SK-N-SH (cell line): Measurements from ENCODE around the gene VEGFB. TPM values are rescaled to one million over a fixed set of nuclear protein-coding genes. Genes with fewer than 3 reads are reported as not detected.

Source experiments
- CTCF ChIA-PET: fragments of 300-600, 350-600 bp; formaldehyde crosslinking; extraction: SDS; loops from one replicate; lab custom pipeline; 2021; lab: Yijun Ruan, JAX
- POLR2A ChIA-PET: fragments of 350-600 bp; sonication (Branson Sonifier 250); formaldehyde crosslinking; extraction: SDS; loops from one replicate; lab custom pipeline; 2020; ENCODE audit warnings: antibody characterized with exemption, inconsistent platforms; lab: Yijun Ruan, JAX
- DNase-seq: peaks from one replicate; pipeline ENCODE4 v3.0.0; 2012
- H2AFZ ChIP-seq: fragments of 200-600 bp; sonication (generic); 2 replicates; pipeline ENCODE4 v1.8.1; 2016; ENCODE audit warnings: antibody characterized with exemption, mild to moderate bottlenecking, low read depth
- H3F3A ChIP-seq: fragments of 200-600 bp; sonication (generic); replicated peaks from 2 replicates; pipeline ENCODE3; 2016; ENCODE audit warnings: antibody characterized with exemption, mild to moderate bottlenecking; ENCODE audit not compliant: insufficient read depth
- H3K27ac ChIP-seq, 2 experiments: fragments of 200-500 bp in 1 of 2; fragments of 200-600 bp in 1 of 2; sonication (Bioruptor generic) in 1 of 2; sonication (generic), shearing (Covaris generic) in 1 of 2; 2 replicates each; pipeline versions ENCODE4 v1.5.1 to v1.6.1; 2014 to 2016; ENCODE audit warnings: low read depth in 2 of 2, inconsistent platforms in 1 of 2, low read length in 1 of 2, mild to moderate bottlenecking in 1 of 2, mixed read lengths in 1 of 2
- H3K27me3 ChIP-seq: fragments of 200-600 bp; sonication (generic), shearing (Covaris generic); 2 replicates; pipeline ENCODE4 v1.6.1; 2016; ENCODE audit warnings: mixed run types; ENCODE audit not compliant: insufficient read depth
- H3K36me3 ChIP-seq, 2 experiments: fragments of 200-500 bp in 1 of 2; fragments of 200-600 bp in 1 of 2; sonication (Bioruptor generic) in 1 of 2; sonication (generic) in 1 of 2; replicated peaks in 1 of 2; 2 replicates each; pipeline versions ENCODE3 to v1.5.1; 2014 to 2016; ENCODE audit warnings: low read length in 1 of 2, mild to moderate bottlenecking in 1 of 2; ENCODE audit not compliant: insufficient read depth in 2 of 2, control insufficient read depth in 1 of 2
- H3K4me1 ChIP-seq, 2 experiments: fragments of 200-500 bp in 1 of 2; fragments of 200-600 bp in 1 of 2; sonication (Bioruptor generic) in 1 of 2; sonication (generic), shearing (Covaris generic) in 1 of 2; 2 replicates each; pipeline versions ENCODE4 v1.5.1 to v1.6.1; 2014 to 2016; ENCODE audit warnings: low read depth in 1 of 2, low read length in 1 of 2, mixed run types in 1 of 2; ENCODE audit not compliant: insufficient read depth in 2 of 2, control insufficient read depth in 1 of 2
- H3K4me2 ChIP-seq: fragments of 200-600 bp; sonication (generic), shearing (Covaris generic); 2 replicates; pipeline ENCODE4 v1.6.1; 2017; ENCODE audit warnings: mixed run types
- H3K4me3 ChIP-seq, 2 experiments: fragments of 200-500 bp in 1 of 2; fragments of 200-600 bp in 1 of 2; sonication (Bioruptor generic) in 1 of 2; sonication (generic), shearing (Covaris generic) in 1 of 2; 2 replicates each; pipeline versions ENCODE4 v1.5.1 to v1.8.1; 2014 to 2016; ENCODE audit warnings: low read depth in 2 of 2, inconsistent platforms in 1 of 2, low read length in 1 of 2, mild to moderate bottlenecking in 1 of 2, mixed read lengths in 1 of 2, moderate library complexity in 1 of 2
- H3K79me2 ChIP-seq: fragments of 200-600 bp; sonication (generic); 2 replicates; pipeline ENCODE4 v1.8.1; 2017; ENCODE audit warnings: mild to moderate bottlenecking; ENCODE audit not compliant: insufficient read depth
- H3K9ac ChIP-seq: fragments of 200-600 bp; sonication (generic); 2 replicates; pipeline ENCODE4 v1.6.1; 2017; ENCODE audit warnings: mixed run types
- H3K9me2 ChIP-seq: fragments of 200-600 bp; sonication (generic); 2 replicates; pipeline ENCODE4 v1.6.1; 2017; ENCODE audit warnings: mixed run types
- H3K9me3 ChIP-seq: fragments of 200-600 bp; sonication (generic); 2 replicates; pipeline ENCODE4 v1.6.1; 2017; ENCODE audit warnings: mixed run types, mild to moderate bottlenecking, moderate library complexity
- H4K20me1 ChIP-seq: fragments of 200-600 bp; sonication (generic); 2 replicates; pipeline ENCODE4 v1.6.1; 2017; ENCODE audit warnings: mild to moderate bottlenecking, mixed run types; ENCODE audit not compliant: insufficient read depth
- FOXJ3 ChIP-seq: sonication (generic); formaldehyde crosslinking; IDR thresholded peaks from 2 replicates; pipeline ENCODE4 v1.5.1; 2020; ENCODE audit warnings: mild to moderate bottlenecking, missing genetic modification reagents
- GATA2 ChIP-seq: sonication (generic); formaldehyde crosslinking; IDR thresholded peaks from 2 replicates; pipeline ENCODE4 v1.5.0; 2020; ENCODE audit warnings: mild to moderate bottlenecking, missing genetic modification reagents
- POLR2AphosphoS5 ChIP-seq: IDR thresholded peaks from 2 replicates; pipeline ENCODE4 v1.6.1; 2012; ENCODE audit warnings: low read depth, low read length
- RAD21 ChIP-seq: IDR thresholded peaks from 2 replicates; pipeline ENCODE4 v1.6.1; 2012; ENCODE audit warnings: mild to moderate bottlenecking, low read length
- RCOR1 ChIP-seq: fragments of 150-350 bp; IDR thresholded peaks from 2 replicates; pipeline ENCODE4 v1.6.1; 2017; ENCODE audit warnings: antibody characterized with exemption, low read length
- REST ChIP-seq: IDR thresholded peaks from 2 replicates; pipeline ENCODE4 v1.6.1; 2012; ENCODE audit warnings: mild to moderate bottlenecking, low read depth, low read length, moderate library complexity
- RFX5 ChIP-seq: IDR thresholded peaks from 2 replicates; pipeline ENCODE4 v1.6.1; 2012; ENCODE audit warnings: mild to moderate bottlenecking, improper control_type of control experiment, low read length
- SIN3A ChIP-seq: IDR thresholded peaks from 2 replicates; pipeline ENCODE4 v1.6.1; 2012; ENCODE audit warnings: low read depth, mild to moderate bottlenecking, low read length, moderate library complexity, borderline replicate concordance
- TAF1 ChIP-seq: IDR thresholded peaks from 2 replicates; pipeline ENCODE4 v1.6.1; 2012; ENCODE audit warnings: low read depth, mild to moderate bottlenecking, low read length, moderate library complexity, borderline replicate concordance
- YY1 ChIP-seq: IDR thresholded peaks from 2 replicates; pipeline ENCODE4 v1.4.0; 2012; ENCODE audit warnings: low read depth, mild to moderate bottlenecking
- WGBS: methylation state at CpG from one replicate; pipeline ENCODE4 v1.1.6; 2017; ENCODE audit warnings: low lambda C conversion rate; 5-methylcytosine and 5-hydroxymethylcytosine counted together
- polyA plus RNA-seq, 3 experiments: library from polyadenylated mRNA; depleted of rRNA; stranded (reverse); fragments of >200 nt; gene quantifications; 2 replicates each; pipeline ENCODE4 v1.2.3, GENCODE V29; 2012
- TF ChIP-seq, protein P1 (sequence below): IDR thresholded peaks from 2 replicates; pipeline ENCODE4 v1.4.0; 2012; ENCODE audit warnings: low read depth
- TF ChIP-seq, protein P2 (sequence below): IDR thresholded peaks from 2 replicates; pipeline ENCODE4; 2012
- TF ChIP-seq, protein P3 (sequence below): IDR thresholded peaks from 2 replicates; pipeline ENCODE4 v1.4.0; 2012; ENCODE audit warnings: low read depth, borderline replicate concordance

VEGFB gene
- polyA plus RNA-seq, 1 of the 3 experiments (the other 2 are of a cell fraction) = 29.9 TPM

DNA sequence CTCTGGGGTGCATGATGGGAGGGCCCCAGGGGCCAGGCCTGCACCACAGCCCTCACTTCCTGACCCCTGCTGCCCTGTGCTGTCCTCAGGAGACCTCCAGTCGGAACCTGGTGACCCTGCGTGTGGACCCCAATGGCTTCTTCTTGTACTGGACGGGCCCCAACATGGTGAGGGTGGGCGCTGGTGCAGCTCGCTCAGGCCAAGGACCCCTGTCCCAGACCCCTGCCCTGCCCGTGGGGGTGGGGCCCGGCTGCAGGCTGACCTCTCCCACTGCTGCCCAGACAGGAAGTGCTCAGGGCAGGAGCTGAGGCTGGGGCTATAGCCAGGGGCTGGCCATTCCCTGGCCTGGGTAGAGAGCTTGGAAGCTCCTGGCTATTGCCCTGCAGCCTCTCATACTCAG, 19.9 kb downstream of the VEGFB start:
- Histone ChIP-seq H3K9me3 (no peaks in the 10 kb centered on the region), H3K4me1 (peaks cover 10 to 25% of the 10 kb centered on the region in 2 experiments; a peak in 2 of 4 replicates), H3K4me3 (no peak overlapping the region), H3K27ac (no peak overlapping the region), H4K20me1 (peaks cover 14% of the 10 kb centered on the region), H2AFZ (no peak overlapping the region), H3K4me2 (no peak overlapping the region), H3K79me2 (peaks cover 30% of the 10 kb centered on the region), H3K27me3 (no peaks in the 10 kb centered on the region), H3K36me3 (peaks cover 10 to 32% of the 10 kb centered on the region in 2 experiments), H3F3A (peaks cover 3% of the 10 kb centered on the region), H3K9me2 (no peaks in the 10 kb centered on the region), H3K9ac (no peak overlapping the region)
- POLR2A ChIA-PET = no interaction called here
- WGBS = no CpG with 5 or more reads among the region's 7 CpGs
- CTCF ChIA-PET = interaction anchor here (1.3 to 1.6 kb wide), 3 partner anchors 10 to 13 kb away, joined by 4 to 15 read pairs (median 4); no protein-coding TSS in a partner anchor
- DNase-seq = no peak
- TF ChIP-seq REST (no peak), GATA2 (CRISPR knock-in tag) (no peak), FOXJ3 (CRISPR knock-in tag) (no peak), RCOR1 (no peak), RAD21 (no peak), YY1 (no peak), TAF1 (no peak), POLR2AphosphoS5 (no peak), SIN3A (no peak), RFX5 (no peak)
- TF ChIP-seq, protein P1, sequence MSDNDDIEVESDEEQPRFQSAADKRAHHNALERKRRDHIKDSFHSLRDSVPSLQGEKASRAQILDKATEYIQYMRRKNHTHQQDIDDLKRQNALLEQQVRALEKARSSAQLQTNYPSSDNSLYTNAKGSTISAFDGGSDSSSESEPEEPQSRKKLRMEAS = no peak
- TF ChIP-seq, protein P2, sequence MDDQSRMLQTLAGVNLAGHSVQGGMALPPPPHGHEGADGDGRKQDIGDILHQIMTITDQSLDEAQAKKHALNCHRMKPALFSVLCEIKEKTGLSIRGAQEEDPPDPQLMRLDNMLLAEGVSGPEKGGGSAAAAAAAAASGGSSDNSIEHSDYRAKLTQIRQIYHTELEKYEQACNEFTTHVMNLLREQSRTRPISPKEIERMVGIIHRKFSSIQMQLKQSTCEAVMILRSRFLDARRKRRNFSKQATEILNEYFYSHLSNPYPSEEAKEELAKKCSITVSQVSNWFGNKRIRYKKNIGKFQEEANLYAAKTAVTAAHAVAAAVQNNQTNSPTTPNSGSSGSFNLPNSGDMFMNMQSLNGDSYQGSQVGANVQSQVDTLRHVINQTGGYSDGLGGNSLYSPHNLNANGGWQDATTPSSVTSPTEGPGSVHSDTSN = no peak
- TF ChIP-seq, protein P3, sequence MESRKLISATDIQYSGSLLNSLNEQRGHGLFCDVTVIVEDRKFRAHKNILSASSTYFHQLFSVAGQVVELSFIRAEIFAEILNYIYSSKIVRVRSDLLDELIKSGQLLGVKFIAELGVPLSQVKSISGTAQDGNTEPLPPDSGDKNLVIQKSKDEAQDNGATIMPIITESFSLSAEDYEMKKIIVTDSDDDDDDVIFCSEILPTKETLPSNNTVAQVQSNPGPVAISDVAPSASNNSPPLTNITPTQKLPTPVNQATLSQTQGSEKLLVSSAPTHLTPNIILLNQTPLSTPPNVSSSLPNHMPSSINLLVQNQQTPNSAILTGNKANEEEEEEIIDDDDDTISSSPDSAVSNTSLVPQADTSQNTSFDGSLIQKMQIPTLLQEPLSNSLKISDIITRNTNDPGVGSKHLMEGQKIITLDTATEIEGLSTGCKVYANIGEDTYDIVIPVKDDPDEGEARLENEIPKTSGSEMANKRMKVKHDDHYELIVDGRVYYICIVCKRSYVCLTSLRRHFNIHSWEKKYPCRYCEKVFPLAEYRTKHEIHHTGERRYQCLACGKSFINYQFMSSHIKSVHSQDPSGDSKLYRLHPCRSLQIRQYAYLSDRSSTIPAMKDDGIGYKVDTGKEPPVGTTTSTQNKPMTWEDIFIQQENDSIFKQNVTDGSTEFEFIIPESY = no peak
